HL-60 (cell line): ENCODE data around the gene DLX2.

Experiments used
- DNase-seq, 2 experiments: peaks; one replicate each; pipeline ENCODE4 v3.0.0-alpha.2; 2010 to 2020; ENCODE audit warnings: low read depth in 1 of 2, low spot score in 1 of 2
- H3K27ac ChIP-seq: fragments of 250-450 bp; sonication (Bioruptor Pico); replicated peaks from 2 replicates; pipeline ENCODE4 v1.5.1; 2020; ENCODE audit warnings: mild to moderate bottlenecking, moderate library complexity
- H3K27me3 ChIP-seq: fragments of 250-450 bp; sonication (Bioruptor Pico); 2 replicates; pipeline ENCODE4 v1.5.1; 2021; ENCODE audit warnings: mild to moderate bottlenecking, moderate library complexity; ENCODE audit not compliant: insufficient read depth, poor library complexity, severe bottlenecking
- H3K4me3 ChIP-seq: replicated peaks from 2 replicates; pipeline ENCODE4 v1.5.1; 2011; ENCODE audit warnings: mild to moderate bottlenecking, control low read depth, low read length; ENCODE audit not compliant: insufficient read depth
- GABPA ChIP-seq: IDR thresholded peaks from 2 replicates; pipeline ENCODE4 v1.6.1; 2012; ENCODE audit warnings: low read depth
- POLR2AphosphoS5 ChIP-seq: IDR thresholded peaks from 2 replicates; pipeline ENCODE4 v1.6.1; 2012; ENCODE audit warnings: low read depth
- SPI1 ChIP-seq: IDR thresholded peaks from 2 replicates; pipeline ENCODE4 v1.6.1; 2012; ENCODE audit warnings: low read depth, mild to moderate bottlenecking, borderline replicate concordance
- TF ChIP-seq, protein P1 (sequence below): IDR thresholded peaks from 2 replicates; pipeline ENCODE4 v1.6.1; 2012; ENCODE audit warnings: low read depth; ENCODE audit not compliant: insufficient replicate concordance
- TF ChIP-seq, protein P2 (sequence below): IDR thresholded peaks from one replicate; pipeline ENCODE4 v1.5.1; 2011; ENCODE audit warnings: low read length, control low read depth, inconsistent platforms; ENCODE audit not compliant: insufficient read depth

The DLX2 gene

DNA sequence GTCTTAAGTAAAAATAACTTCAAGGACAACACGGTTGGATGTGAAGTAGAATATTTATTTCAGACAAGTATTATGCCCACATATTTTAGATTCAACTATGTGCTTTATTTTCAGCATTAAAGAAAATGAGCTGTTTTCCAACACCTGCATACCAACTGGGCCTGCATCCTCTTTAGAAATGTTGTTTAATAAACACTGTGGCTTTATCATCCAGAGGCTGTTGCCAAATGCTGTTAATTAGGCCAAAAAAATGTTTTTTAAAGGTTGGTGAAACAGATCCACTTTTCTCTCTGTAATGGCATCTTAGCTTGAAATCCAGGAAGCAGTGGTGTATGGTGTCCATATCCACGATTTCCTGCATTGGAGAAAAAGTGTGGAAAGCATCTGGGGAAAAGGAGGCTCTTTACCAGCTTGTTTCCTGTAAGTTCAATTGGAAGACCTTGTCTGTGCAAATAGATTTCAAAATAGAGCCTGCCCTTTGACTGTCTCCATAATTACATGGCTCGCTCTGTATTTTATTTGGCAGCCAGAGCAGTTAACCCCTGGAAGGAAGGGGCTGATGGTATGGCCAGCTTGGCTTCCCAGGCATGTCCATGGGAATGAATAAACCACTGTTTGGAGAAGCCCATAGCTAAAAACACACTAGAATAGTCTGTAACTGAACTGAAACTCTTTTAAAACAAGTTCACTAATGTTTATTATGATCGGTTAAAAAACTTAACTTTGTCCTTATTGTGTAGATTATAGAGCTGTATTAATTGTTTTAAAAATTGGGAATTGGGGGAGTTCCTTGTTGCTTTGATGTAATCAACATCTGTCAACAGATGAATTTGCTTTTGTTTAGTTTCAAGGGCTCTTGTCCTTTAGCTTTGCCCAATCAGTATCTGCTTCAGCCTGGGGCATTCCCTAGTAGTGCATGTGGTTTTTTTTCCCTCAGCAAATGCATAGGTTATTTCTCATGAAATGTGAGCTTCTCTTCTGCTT lies 50.4 kb downstream of the DLX2 start:
- no peak overlapping the region for H3K4me3 ChIP-seq
- H3K27ac ChIP-seq: no peak overlapping the region
- no peak for DNase-seq
- H3K27me3 ChIP-seq: no peaks in the 10 kb centered on the region
- no peak for TF ChIP-seq GABPA
- TF ChIP-seq SPI1: no peak
- TF ChIP-seq, protein P1, sequence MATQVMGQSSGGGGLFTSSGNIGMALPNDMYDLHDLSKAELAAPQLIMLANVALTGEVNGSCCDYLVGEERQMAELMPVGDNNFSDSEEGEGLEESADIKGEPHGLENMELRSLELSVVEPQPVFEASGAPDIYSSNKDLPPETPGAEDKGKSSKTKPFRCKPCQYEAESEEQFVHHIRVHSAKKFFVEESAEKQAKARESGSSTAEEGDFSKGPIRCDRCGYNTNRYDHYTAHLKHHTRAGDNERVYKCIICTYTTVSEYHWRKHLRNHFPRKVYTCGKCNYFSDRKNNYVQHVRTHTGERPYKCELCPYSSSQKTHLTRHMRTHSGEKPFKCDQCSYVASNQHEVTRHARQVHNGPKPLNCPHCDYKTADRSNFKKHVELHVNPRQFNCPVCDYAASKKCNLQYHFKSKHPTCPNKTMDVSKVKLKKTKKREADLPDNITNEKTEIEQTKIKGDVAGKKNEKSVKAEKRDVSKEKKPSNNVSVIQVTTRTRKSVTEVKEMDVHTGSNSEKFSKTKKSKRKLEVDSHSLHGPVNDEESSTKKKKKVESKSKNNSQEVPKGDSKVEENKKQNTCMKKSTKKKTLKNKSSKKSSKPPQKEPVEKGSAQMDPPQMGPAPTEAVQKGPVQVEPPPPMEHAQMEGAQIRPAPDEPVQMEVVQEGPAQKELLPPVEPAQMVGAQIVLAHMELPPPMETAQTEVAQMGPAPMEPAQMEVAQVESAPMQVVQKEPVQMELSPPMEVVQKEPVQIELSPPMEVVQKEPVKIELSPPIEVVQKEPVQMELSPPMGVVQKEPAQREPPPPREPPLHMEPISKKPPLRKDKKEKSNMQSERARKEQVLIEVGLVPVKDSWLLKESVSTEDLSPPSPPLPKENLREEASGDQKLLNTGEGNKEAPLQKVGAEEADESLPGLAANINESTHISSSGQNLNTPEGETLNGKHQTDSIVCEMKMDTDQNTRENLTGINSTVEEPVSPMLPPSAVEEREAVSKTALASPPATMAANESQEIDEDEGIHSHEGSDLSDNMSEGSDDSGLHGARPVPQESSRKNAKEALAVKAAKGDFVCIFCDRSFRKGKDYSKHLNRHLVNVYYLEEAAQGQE: no peak
- no peak for TF ChIP-seq POLR2AphosphoS5
- TF ChIP-seq, protein P2, sequence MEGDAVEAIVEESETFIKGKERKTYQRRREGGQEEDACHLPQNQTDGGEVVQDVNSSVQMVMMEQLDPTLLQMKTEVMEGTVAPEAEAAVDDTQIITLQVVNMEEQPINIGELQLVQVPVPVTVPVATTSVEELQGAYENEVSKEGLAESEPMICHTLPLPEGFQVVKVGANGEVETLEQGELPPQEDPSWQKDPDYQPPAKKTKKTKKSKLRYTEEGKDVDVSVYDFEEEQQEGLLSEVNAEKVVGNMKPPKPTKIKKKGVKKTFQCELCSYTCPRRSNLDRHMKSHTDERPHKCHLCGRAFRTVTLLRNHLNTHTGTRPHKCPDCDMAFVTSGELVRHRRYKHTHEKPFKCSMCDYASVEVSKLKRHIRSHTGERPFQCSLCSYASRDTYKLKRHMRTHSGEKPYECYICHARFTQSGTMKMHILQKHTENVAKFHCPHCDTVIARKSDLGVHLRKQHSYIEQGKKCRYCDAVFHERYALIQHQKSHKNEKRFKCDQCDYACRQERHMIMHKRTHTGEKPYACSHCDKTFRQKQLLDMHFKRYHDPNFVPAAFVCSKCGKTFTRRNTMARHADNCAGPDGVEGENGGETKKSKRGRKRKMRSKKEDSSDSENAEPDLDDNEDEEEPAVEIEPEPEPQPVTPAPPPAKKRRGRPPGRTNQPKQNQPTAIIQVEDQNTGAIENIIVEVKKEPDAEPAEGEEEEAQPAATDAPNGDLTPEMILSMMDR: no peak

DNA sequence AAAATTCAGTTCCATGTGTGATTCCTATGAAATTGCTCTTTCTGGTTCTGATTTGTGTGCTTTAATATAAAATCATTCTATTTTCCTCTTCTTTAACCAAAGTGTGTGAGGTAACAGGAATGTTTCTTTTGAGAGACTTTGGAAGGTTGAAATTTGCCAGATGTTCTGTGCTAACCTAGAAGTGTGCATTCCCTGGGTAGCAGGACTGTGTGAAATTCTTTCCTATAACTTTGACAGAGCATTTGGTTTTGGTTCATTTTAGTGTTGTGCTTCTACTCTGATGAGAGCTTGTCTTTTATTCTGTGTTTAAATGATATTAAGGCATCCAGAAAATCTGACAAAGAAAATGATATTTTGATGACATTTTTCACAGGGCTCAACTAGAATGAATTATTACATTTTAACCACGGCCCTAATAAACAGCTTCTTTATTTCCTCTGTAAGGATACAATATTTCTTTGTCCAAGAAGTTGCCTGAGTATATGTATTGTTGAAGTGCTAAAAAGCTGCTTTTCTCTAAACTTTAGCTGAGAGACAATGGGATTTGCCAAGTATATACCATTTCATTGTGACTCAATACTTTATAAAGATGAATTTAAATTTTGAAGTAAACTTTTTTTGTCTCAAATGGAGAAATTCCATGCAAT lies 52.1 kb downstream of the DLX2 start:
- Histone ChIP-seq H3K27me3 (no peaks in the 10 kb centered on the region), H3K4me3 (no peak overlapping the region), H3K27ac (no peak overlapping the region)
- no peak for DNase-seq
- TF ChIP-seq GABPA (no peak), POLR2AphosphoS5 (no peak), SPI1 (no peak)
- TF ChIP-seq, protein P2: no peak
- TF ChIP-seq, protein P1: no peak

DNA sequence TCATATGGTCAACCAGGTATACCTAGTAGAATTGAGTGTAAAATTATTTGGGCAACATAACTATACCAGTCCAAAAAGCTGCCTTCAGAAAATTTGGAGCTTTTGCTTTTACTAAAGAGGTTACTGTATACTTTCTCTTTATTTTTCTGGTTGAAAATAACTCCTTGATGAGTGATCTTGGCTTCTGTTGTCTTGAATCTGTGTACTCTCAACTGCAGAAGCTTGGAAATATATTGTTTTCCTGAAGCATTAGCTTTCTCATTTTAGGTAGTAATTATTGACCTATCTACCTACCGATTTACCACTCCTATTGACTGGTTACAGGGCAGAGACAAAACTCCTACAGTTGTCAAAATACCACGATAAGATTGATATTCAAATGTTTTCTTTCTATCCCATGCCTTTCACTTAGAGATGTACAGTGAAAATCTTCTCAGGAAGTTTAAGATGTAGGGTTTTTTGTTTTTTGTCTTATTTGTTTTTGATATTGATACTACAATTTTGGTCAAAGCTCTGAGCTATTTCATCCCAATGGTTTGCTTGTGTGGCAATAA lies 53.1 kb downstream of the DLX2 start:
- Histone ChIP-seq H3K27ac (no peak overlapping the region), H3K4me3 (no peak overlapping the region), H3K27me3 (no peaks in the 10 kb centered on the region)
- no peak for DNase-seq
- TF ChIP-seq SPI1 (no peak), POLR2AphosphoS5 (no peak), GABPA (no peak)
- TF ChIP-seq, protein P2: no peak
- TF ChIP-seq, protein P1: no peak
